ENCODE measurements around the gene NPRL2.
A peak's percentile ranks its signal among the peaks of the same experiment; 100 is the strongest.
"Not testable (repeated sequence)": the region's sequence is repeated elsewhere in the genome, so short reads cannot be mapped to it uniquely, and the experiment has no call there.

NPRL2 gene

DNA sequence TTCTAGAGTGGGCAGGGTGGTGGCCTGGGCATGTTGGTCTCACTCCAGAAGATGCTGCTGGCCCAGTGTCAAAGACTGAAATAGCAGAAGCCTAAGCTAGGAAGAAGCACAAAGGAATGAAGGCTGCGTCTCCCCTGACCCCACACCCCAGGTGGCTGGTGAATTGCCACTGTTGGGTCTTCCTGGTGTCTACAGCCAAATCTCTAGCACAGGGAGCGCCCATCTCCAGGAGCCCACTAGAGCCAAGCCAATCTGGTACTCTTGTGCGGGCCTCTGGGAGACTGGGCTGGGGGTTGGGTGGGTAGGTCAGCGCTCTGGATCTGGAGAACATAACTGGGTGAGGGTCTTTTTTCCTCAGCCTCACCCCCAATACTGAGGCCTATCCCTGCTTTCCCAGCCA, 23.4 kb downstream of the NPRL2 start:
- DNase-seq (ENCODE audit: low read depth): no peak

DNA sequence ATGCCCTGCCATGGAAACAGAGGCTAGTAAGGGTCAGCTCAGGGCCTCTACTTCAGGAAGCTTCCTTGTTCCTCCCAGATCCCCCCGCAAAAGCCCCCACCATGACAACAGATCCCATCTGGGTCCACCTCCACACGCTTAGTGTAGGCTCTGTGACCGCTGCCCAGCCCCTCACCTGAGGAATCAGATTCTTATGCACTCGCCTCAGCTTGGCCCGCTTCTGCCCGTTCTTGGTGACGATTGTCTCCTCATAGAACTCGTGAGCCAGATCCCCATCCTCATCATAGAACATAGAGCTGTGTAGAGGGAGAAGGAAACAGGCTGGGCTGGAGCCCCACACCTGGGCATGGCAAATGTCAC, 24.4 kb downstream of the NPRL2 start:
- DNase-seq (ENCODE audit: low read depth): no peak

DNA sequence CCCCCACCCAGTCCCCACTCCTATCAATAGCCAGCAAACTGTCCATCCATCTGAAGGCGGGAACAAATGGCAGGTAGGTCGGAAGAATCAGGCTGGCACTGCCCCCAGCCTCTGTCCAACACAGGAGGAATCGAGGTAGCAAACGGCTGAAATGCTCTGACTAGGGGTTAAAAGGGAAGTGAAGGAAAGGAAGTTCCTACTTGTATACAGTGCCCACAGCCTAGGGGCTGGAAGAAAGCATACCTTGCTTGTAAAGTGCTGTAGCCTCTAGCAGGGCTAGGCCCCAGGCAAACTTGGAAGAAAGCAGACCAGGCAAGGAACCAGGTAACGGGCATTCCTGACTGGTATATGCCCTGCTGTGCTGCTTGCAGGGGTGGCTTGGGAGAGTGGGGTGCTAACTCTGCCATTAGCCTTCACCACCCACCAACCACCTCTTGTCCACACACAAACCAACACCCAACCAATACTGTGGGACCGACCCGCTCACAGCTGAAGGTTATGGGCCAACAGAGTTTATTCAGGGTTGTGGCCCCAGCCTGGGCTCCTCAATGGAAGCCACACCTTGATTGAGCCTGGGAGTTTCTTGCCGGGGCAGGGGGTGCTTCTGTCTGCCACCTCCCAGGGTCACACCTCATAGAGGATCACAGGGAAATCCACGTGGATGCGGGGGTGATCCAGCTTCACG, 24.9 kb downstream of the NPRL2 start:
- DNase-seq (ENCODE audit: low read depth): no peak

DNA sequence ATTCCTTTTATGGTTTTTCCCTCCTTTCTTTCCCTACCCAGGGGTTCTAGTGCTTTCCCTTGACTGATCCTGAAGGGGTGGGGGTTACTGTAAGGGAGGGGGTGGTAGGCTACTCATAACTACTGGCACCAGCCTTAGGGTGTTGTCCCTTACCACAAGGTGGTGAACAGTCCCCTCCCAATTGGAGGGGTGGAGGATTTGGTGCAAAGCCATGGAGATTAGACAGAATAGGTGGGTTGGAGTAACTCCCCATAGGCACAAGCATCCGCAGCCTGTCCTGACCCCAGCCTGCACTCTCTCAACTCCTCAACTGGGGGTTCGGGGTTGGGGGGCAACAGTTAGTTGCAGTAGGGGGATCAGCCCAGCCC, 25.5 kb downstream of the NPRL2 start:
- DNase-seq (ENCODE audit: low read depth): no peak

DNA sequence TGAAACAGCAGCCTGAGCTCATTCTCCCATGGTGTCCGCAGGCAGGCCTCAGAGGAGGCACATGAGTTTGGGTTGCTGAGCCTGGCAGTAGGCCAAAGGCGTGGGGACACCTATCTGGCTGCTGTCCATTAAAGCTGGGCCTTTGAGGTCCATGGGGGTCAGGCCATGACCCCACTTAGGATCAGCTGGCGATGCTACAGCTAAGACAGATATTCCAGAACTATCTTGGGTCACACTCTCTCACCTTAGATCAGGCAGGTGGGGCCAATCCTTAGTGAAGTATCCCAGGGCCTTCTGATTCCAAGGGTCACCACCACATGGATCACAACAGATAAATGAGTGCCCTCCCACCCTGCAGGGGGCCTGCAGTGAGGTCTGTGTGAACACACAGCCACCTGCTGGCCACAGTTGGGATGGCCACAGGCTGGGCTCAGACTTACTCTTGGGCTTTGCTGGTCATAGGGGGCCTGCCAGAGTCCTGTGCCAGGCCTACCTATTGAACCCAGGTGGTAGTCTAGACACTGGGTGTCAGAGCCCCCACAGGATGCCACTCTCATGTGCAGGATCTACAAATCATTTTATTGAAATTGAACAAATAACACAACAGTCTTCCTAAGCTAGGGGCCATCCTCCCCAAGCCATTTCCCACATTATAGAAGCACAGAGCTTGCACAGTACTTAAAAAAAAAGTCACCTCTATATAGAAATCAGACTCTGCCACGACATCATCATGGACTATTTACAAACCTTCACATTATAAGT, 26.0 kb downstream of the NPRL2 start:
- peak; percentile 30 for DNase-seq (ENCODE audit: low read depth)

DNA sequence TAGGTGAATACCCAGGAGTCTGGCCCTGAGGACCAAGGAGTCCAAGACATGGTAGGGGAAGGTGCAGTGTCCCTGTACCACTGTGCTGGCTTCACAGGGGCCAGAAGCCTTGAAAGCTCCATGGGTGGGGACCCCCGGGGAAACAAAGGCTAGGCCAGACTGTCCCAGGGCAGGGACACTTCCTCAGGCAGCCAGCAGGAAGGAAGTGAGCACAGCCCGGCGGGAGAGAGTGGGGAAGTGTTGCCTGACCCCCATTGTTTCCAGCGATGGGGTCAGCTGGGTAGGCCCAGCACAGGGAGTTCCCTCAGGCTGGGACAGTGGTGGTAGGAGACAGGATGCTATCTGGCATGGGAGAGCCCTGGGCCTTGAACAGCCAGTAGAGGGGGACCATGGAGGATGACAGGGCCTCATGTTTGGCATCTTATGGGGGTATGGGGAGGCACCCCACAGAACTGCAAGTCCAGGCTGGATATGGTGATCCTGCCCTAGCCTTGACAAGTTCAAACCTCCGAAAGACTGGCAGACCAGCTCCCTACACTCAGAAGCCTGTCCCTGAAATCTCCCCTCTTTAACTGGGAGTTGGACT, 26.9 kb downstream of the NPRL2 start:
- no peak for DNase-seq (ENCODE audit: low read depth)

DNA sequence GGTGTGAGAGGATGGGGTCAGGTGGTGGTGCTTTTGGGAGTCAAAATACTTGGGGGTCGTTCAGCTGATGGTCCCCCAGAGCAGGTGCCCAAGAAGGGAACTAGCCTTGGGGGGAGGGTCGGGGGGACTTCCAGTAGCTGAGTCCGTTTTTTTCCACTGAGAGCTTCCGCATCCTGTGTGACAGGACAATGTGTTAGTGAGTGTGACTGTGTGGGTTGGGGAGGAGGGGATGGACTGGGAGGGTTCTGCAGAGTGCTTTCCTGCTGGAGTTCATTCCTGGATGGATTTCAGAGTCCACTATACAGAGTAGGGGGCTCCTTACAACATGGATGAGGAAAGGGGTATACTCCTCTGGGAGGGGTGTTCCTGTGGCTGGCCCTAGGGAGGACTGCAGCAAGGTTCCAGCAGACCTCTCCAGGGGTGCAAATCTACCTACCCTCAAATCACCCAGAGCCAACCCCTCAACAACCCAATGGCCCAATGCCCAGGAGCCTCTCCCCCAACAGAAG, 27.4 kb downstream of the NPRL2 start:
- no peak for DNase-seq (ENCODE audit: low read depth)

DNA sequence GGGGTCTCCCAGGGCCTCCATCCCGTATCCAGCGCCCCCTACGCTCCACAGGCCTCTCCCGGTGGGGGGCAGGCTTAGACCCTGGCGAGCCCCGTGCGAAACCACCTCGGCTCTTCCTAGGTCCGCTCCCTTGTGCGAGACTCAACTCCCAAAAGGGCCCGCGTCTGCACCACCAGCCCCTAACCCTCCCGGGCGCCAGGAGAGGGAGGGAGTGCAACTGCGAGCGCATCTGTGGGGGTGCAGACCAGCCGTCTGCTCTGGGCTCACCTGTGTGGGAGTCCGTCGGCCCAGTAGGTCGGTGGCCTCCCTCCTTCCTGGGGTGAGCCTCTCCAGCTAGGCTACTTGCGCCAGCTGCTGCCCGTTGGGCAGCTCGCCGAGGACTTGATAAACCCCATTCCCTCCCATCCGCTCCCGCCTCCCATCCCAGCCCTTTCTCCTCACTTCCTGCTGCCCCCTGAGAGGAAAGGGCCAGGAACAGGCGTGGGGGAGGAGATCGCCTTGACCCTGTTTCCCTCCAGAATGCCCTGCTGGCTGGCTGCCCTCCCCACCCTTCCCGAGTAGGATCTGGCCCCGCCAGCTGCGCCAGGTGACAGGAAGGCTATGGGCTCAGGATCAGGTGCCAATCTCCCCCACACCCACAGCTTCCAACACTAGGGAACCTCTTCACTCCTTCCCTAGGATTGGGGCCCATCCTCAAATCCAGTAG, 28.0 kb downstream of the NPRL2 start, which contains the start of gene HYAL2:
TSS of gene HYAL2 (minus strand) at position 360 of the 706 bp plus-strand sequence. CDS start 2,256 bp downstream, outside the sequence.
- no peak for DNase-seq (ENCODE audit: low read depth)

DNA sequence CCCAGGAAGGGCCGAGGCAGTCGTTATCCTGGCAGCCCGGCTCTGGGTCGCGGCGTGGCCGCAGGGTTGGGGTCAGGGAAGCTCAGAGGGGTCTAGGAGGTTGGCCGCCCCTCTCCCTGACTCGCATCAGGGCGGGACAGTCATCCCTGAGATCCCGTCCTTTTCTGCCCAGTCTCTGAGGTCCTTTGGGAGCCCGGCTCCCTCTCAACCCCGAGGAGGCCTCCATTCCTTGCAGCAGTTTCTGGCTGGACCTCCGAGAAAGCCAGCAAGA, 28.5 kb downstream of the NPRL2 start:
- DNase-seq (ENCODE audit: low read depth): no peak

DNA sequence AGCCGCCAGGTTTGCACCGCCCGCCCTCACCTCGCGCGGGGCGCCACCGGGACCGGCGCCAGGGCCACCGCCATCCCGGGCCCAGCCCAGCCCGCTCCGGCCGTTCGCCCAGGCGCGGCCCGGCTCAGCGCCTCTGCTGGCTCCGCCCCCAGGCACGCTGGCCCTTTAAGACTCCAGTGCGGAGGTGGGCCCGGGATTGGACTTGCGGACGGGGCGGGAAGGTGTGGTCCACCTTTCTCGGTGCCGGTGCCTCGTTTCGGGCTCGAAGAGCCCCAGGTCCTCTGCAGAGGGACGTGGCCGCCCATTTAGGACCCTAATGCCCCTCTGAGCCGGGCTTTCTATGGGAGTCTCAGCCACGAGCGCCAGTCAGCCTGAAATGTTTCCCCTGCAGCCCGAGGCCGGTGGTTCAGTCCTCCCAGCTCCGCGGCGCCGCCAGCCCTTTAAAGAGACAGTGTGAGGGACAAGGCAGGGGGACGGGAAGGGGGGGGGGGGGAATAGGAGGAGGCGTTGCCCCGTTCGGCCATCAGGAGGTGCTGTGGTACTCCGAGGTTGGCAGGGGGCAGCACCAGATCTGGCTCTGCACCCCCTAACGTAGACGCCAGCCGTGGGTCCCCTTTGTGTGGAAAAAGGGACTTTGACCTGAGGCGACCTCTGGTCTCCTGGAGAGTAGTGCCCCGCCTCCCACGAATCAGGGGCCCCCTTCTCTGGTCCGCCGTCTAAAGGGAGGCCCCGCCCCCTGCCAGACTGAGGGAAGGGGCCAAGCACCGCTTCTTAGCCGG, 29.1 kb downstream of the NPRL2 start:
- peak; percentile 64 for DNase-seq (ENCODE audit: low read depth)

DNA sequence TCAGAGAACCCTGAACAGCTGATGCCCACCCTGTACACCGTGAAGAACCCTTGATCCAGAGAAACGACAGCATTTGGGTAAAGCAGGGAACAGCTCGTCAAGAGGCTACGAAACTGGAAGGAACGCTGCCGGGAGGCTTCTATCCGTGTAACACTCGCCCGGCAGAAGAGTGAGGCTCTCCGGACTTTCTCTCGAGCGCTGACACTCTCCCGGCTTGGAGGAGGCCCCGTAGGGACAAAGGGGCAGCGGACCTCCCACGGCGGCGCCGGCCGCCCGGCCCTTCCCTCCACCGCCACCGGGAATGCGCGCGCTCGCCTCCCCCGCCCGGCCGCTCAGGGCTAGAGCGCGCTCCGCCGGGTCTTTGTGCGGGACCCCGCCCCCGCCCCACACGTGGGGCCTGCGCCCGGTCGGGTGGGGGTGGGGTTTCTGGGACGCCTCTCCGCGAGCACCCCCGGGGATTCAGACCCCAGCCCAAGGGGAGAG, 29.7 kb downstream of the NPRL2 start:
- DNase-seq (ENCODE audit: low read depth): peak; percentile 52

DNA sequence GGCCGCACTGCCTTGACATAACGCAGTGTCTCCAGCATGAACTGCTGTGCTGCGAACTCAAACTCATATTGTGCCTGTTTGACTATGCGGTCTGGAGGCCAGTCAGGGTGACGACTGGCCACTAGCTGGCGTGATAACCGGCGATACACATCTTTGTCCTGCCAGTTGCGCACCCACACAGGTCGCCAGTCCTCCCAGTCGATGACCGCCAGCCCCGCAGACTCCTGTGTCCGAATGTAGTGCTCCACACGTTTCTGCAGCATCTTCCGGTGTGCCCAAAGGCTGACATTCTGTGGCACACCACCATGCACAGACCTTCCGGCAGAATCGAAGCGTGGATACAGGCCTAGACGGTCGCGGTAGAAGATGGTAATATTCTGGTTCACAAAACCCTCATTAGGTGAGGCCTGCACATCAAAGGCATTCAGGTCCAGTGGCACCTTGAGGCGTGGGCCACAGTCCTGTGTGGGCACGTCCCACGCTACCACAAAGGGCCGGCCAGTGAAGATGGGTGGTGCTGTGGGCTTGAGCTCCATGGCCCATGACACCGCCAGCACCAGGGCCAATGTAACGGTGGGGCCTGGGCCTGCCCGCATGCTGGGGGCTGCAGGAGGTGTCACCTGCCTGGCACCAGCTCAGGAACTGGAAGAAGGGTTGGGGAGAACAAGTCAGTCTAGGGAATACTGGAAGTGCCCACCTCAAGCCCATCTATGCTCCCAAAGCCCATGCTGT, 30.5 kb downstream of the NPRL2 start:
- DNase-seq (ENCODE audit: low read depth): no peak

DNA sequence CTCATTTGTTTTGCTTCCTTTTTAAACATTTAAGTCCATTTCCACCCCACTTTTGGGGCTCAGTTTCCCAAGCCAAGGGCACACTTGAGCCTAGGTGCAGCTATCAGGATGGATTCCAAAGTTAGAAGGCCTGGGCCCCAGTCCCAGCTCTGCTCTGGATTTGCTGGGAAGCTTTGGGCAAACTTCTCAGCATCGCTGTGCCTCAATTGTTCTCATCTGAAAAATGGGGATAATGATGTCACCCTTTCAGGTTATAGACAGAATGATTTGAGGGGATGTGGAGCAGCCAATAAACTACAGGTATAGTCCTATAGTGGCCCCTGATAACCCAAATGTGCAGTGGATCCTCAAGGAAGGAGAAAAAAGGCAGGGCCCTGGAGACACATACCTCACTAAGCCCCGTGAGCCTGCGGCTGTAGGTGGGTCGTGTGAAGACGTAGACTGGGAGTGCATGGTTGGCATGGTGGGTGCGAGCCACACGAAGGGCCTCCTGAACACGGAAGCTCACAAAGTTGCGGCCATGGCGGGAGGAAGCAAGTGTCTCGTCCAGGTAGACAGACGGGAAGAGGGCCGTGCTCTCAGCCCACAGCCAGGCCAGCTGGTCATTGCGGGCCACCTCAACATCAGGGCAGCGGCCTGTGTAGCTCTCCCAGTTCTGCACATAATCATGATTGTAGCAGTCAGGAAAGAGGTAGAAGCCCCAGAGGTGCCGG, 31.2 kb downstream of the NPRL2 start:
- no peak for DNase-seq (ENCODE audit: low read depth)

DNA sequence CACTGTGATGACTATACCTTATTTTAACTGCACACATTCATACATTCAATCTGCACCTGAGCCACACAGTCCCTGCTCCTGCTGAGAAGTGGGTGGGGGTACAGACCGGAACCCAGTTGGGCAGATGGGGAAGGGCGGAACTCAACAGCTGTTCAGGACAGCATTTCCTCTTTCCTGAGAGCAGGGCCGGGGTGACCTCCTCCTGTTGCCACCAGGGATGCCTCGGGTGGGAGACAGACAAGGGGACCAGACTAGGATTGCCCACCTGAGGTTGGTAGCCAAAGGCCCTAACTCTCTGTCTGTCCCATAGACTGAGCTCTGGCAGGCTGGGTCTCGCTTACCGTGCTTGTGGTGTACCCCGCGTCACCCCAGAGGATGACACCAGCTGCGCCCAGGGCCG, 32.0 kb downstream of the NPRL2 start:
- no peak for DNase-seq (ENCODE audit: low read depth)

DNA sequence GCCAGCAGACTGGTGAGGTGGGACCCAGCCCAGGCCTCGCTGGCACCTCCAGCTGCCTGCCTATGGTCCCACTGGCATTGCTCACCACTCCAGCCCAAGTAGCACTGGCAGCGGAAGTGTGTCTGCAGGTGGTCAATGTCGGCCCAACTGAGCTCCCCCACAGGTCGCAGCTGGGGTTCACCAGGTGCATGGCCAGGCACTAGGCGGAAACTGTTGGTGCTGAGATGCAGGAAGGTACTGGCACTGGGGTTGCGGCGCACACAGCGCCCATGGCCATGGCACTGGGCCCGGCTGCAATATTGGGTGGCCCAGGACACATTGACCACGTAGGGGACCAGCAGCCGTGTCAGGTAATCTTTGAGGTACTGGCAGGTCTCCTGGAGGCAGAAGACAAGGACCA, 32.4 kb downstream of the NPRL2 start:
- DNase-seq (ENCODE audit: low read depth): no peak

DNA sequence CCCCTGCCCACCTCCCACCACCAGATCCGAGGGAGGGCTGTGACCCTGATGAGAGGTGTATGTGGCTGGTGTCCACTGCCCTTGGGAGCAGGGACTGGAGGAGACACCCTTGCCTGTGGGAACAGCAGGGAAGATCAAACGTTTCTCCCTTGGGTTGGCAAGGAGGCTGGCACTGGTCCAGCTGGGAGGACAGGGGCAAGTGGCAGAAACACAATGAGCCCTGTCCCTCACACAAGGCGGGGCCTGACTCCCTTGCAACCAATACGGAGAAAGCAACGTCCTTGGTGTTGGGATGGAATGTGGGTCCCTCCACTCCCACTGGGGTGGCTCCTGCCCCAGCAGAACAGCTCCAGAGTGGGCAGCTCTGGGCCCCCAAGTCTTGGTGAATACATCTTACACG, 33.3 kb downstream of the NPRL2 start:
- DNase-seq (ENCODE audit: low read depth): no peak

DNA sequence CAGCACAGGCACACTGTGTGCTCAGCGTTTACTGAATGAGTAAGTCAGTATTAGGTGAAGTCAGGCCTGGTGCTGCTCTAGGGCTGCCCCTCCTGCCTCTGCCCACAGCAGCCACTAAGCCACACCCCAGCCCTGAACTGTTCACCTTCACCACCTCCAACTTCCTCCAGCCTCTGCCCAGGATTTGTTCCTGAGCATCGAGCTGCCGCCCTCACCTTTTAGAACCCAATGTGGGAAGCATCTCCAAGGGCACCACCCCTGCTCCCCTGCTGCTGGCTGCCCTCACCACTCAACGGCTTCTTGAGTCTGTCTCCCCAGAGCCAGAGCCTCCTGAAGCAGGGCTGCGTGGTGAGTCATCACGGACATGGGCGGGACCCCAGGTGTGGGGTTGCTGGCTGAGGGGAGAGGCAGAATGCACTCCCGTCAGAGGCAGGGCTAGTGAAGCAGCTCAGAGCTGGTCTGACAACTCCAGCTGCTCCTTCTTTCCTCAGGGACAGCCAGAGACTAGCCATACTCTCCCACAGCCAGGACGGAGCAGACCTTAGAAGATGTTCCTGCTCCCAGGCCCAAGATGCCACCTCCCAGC, 33.8 kb downstream of the NPRL2 start:
- DNase-seq (ENCODE audit: low read depth): peak; percentile 62

DNA sequence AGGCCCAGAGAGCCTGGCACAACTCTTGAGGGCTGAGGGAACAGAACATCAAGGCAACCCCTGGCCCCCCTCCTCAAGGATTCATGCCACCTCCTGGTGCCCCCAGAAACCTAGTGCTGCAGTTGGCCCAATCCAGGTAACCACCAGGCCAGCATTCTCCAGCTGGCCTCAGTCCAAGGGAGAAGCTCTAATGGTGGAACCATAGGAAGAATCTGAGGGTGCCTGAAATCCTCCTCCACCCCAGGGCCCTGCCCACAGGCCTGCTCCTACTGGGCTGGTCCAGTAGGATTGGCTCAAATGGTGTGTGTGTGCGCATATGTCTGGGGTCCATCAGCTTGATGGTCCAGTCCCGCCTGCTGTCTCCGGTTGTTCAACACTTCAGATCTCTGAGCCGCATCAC, 35.8 kb downstream of the NPRL2 start:
- DNase-seq (ENCODE audit: low read depth): no peak

DNA sequence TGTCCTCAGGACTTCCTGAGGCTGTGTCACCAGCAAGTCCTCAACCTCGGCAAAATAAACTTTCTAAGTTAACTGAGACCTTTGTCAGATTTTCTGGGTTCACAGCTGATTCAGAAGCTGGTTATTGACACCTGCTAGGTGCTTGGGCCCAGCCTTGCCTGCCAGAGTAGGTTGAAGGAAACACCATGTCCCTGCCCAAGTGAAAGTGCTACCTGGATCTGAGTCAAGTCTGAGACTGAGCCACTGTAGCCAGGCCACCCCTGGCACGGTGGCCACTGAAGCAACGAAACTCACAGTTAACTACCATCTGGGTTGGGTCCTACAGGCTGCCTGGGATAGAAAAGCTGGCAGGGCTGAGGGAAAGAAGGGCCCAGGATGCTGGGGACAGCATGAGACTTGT, 36.2 kb downstream of the NPRL2 start:
- DNase-seq (ENCODE audit: low read depth): no peak

DNA sequence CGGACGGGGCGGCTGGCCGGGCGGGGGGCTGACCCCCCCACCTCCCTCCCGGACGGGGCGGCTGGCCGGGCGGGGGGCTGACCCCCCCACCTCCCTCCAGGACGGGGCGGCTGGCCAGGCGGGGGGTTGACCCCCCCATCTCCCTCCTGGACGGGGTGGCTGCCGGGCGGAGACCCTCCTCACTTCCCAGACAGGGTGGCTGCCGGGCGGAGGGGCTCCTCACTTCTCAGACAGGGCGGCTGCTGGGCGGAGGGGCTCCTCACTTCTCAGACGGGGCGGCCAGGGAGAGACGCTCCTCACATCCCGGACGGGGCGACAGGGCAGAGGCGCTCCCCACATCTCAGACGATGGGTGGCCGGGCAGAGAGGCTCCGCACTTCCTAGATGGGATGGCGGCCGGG, 38.5 kb downstream of the NPRL2 start:
- DNase-seq (ENCODE audit: low read depth): not testable (repeated sequence)

Data from activated T-helper 1 cell treated with Interleukin-2 at 50 U/mL for 16 hours (primary cell).